Dendritic cell treated with granulocyte-macrophage colony-stimulating factor and Interleukin-4, amounts not matched to agents 40 ng/mL and 50 ng/mL, for 4 days (primary cell): ENCODE results near the gene ASZ1.

ENCODE experiments used
- H3K27ac Mint-ChIP-seq: one replicate; pipeline ENCODE4 v1.8.0; 2022; ENCODE audit warnings: mild to moderate bottlenecking, mixed read lengths
- H3K27me3 Mint-ChIP-seq: one replicate; pipeline ENCODE4 v1.8.0; 2022; ENCODE audit warnings: mild to moderate bottlenecking, mixed read lengths
- H3K36me3 Mint-ChIP-seq: one replicate; pipeline ENCODE4 v1.8.0; 2022; ENCODE audit warnings: low read depth, mixed read lengths
- H3K4me1 Mint-ChIP-seq: one replicate; pipeline ENCODE4 v1.8.0; 2022; ENCODE audit warnings: low read depth, mixed read lengths
- H3K4me3 Mint-ChIP-seq: one replicate; pipeline ENCODE4 v1.8.0; 2022; ENCODE audit warnings: mild to moderate bottlenecking, moderate library complexity, mixed read lengths
- H3K9me3 Mint-ChIP-seq: one replicate; pipeline ENCODE4 v1.8.0; 2022; ENCODE audit warnings: mixed read lengths
- intact Hi-C: fragments of 100-400 bp; cut with micrococcal nuclease; formaldehyde crosslinking; loops from one replicate; pipeline ENCODE4 v1.15.0; 2022

Gene ASZ1

DNA sequence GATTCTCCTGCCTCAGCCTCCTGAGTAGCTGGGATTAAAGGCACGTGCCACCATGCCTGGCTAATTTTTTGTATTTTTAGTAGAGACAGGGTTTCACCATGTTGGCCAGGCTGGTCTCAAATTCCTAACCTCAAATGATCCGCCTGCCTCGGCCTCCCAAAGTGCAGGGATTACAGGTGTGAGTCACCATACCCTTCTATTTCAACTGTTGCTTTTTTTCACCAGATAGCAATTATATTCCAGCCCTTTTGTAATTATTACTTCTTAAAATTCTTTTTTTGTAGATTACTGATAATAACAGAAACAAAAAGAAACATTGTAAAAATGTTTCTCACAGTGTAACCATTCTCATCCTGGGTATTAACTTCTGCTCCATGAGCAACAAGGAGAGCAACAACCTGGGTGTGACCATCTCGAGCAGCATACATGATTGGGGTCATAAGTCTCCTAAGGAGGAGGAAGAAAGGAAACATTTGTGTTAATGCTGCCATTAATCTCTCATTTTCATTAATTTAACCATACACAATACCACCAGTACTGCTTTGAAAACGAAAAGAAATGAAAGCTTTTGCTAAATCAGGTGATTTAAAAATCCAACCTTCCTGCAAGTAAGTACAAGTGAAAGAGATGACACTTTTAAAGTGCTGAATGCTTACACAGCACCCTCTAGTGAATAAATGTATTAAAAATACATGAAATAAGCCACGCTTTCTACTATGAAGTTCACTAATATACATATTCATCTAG is 41.8 kb downstream of the ASZ1 start:
- intact Hi-C loops = no loop called here
- H3K4me1 Mint-ChIP-seq = no peaks in the 10 kb centered on the region
- H3K27ac Mint-ChIP-seq = no peak overlapping the region
- no peaks in the 10 kb centered on the region for H3K36me3 Mint-ChIP-seq
- no peak overlapping the region for H3K4me3 Mint-ChIP-seq
- no peaks in the 10 kb centered on the region for H3K9me3 Mint-ChIP-seq
- no peaks in the 10 kb centered on the region for H3K27me3 Mint-ChIP-seq

DNA sequence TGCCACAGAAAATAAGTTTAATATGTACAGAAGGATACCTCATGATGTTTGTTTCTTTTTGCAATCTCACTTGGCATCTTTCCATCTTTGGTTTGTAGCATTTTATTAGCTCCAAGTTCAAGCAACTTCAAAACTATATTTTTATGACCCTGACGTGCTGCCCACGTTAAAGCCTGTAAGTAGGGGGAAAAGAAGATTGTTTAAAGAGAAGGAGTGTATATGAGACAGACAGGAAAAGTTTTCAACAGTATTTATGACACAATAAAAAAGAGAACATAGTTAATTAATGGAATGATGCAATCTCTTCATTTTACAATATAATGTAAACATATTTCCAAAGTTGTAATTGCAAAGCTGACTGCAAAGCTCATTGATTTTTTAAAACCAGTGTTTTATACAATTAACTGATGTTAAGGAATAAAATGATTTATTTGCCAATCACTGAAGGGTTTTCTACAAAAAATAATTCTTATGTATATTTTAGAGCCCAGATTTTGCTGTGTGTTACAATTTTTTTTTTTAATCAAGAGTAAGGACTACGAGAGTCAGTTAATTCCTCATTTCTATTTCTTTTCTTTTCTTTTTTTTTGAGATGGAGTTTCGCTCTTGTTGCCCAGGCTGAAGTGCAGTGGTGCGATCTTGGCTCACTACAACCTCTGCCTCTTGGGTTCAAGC is 42.5 kb downstream of the ASZ1 start:
- Mint-ChIP-seq H3K4me3 (no peak overlapping the region), H3K9me3 (no peaks in the 10 kb centered on the region), H3K27ac (no peak overlapping the region), H3K4me1 (no peaks in the 10 kb centered on the region), H3K27me3 (no peaks in the 10 kb centered on the region), H3K36me3 (no peaks in the 10 kb centered on the region)
- intact Hi-C loops = no loop called here

DNA sequence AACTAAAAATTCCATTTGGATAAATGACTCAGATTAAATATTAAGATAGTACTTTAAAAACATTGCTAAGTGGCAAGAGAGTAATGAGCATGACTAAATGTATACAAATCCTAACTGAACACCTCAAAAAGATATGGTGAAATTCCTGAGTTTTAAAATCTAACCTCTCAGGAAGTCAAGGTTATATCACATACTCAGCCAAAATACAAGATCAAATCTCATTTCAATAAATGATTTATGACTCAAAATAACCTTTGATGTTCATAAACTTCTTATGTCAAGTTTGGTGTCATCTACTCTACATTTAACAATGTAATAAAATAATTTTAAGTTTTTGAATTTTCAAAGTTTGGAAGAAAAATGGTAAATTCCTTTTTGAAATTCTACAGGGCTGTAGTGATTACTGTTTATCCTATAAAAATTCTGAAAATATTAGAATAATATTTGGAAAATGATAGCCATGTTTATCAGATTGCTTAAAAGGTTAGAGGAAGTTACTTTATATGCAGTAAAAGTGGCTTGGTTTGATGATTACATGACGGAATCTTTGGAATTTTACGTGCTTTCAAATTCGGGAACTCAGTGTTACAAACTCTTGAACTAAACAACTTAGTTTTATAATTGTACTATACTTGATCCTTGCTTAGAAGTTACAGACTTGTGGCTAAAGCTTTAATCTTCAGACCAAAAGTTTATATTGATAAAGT is 43.7 kb downstream of the ASZ1 start:
- H3K27me3 Mint-ChIP-seq = no peaks in the 10 kb centered on the region
- H3K9me3 Mint-ChIP-seq = no peaks in the 10 kb centered on the region
- H3K27ac Mint-ChIP-seq = no peak overlapping the region
- no peak overlapping the region for H3K4me3 Mint-ChIP-seq
- no peaks in the 10 kb centered on the region for H3K4me1 Mint-ChIP-seq
- H3K36me3 Mint-ChIP-seq = no peaks in the 10 kb centered on the region
- intact Hi-C loops = no loop called here

- Mint-ChIP-seq H3K4me3 (no peak overlapping the region), H3K4me1 (no peaks in the 10 kb centered on the region), H3K27me3 (no peaks in the 10 kb centered on the region), H3K36me3 (no peaks in the 10 kb centered on the region), H3K27ac (no peak overlapping the region), H3K9me3 (no peaks in the 10 kb centered on the region)
- intact Hi-C loops = no loop called here
Observed at GRCh38 chr7:117383046-117383445, 44.2 kb downstream of the ASZ1 start.

- no peak overlapping the region for H3K4me3 Mint-ChIP-seq
- H3K4me1 Mint-ChIP-seq = no peaks in the 10 kb centered on the region
- no peak overlapping the region for H3K27ac Mint-ChIP-seq
- no peaks in the 10 kb centered on the region for H3K36me3 Mint-ChIP-seq
- intact Hi-C loops = no loop called here
- H3K9me3 Mint-ChIP-seq = no peaks in the 10 kb centered on the region
- H3K27me3 Mint-ChIP-seq = no peaks in the 10 kb centered on the region
Observed at GRCh38 chr7:117381362-117381761, 45.9 kb downstream of the ASZ1 start.

- no peaks in the 10 kb centered on the region for H3K4me1 Mint-ChIP-seq
- H3K4me3 Mint-ChIP-seq = no peak overlapping the region
- no peak overlapping the region for H3K27ac Mint-ChIP-seq
- no peaks in the 10 kb centered on the region for H3K9me3 Mint-ChIP-seq
- no peaks in the 10 kb centered on the region for H3K27me3 Mint-ChIP-seq
- intact Hi-C loops = no loop called here
- H3K36me3 Mint-ChIP-seq = no peaks in the 10 kb centered on the region
Observed at GRCh38 chr7:117375380-117375779, 51.9 kb downstream of the ASZ1 start.

- Mint-ChIP-seq H3K9me3 (no peaks in the 10 kb centered on the region), H3K27me3 (no peaks in the 10 kb centered on the region), H3K4me1 (no peaks in the 10 kb centered on the region), H3K27ac (no peak overlapping the region), H3K4me3 (no peak overlapping the region), H3K36me3 (no peaks in the 10 kb centered on the region)
- intact Hi-C loops = no loop called here
Observed at GRCh38 chr7:117372073-117372472, 55.2 kb downstream of the ASZ1 start.

GRCh38 chr7:117364339-117365080 is 62.8 kb downstream of the ASZ1 start:
- Mint-ChIP-seq H3K27me3 (peaks cover 1% of the 10 kb centered on the region), H3K9me3 (no peaks in the 10 kb centered on the region), H3K27ac (no peak overlapping the region), H3K36me3 (no peaks in the 10 kb centered on the region), H3K4me3 (no peak overlapping the region), H3K4me1 (no peaks in the 10 kb centered on the region)
- intact Hi-C loops = no loop called here

- Mint-ChIP-seq H3K27me3 (peaks cover 1% of the 10 kb centered on the region), H3K36me3 (no peaks in the 10 kb centered on the region), H3K27ac (no peak overlapping the region), H3K4me1 (no peaks in the 10 kb centered on the region), H3K4me3 (no peak overlapping the region), H3K9me3 (no peaks in the 10 kb centered on the region)
- intact Hi-C loops = no loop called here
Observed at GRCh38 chr7:117362294-117362888, 64.9 kb downstream of the ASZ1 start.

GRCh38 chr7:117350027-117350426 is 77.3 kb downstream of the ASZ1 start:
- Mint-ChIP-seq H3K27ac (no peak overlapping the region), H3K9me3 (peaks cover 8% of the 10 kb centered on the region), H3K36me3 (no peaks in the 10 kb centered on the region), H3K27me3 (no peaks in the 10 kb centered on the region), H3K4me3 (no peak overlapping the region), H3K4me1 (no peaks in the 10 kb centered on the region)
- intact Hi-C loops = no loop called here

DNA sequence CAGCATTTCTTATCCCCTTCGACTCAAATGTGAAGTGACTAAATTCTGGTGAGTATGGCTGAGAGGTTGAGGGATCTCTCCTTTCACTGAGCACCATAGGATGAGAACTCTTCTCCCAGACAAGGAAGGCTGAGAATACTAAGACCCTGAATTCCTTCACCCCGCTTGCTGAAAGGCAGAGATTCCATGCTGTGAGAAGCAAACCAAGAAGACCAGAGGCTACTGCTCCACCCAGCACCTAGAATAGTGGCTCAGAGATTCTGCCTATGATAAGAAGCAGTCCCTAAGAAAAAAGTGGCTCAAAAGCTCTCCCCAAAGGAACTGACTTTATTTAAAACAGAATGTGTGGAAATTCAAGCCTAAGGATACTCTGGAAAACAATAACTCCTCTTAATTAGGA is 77.7 kb downstream of the ASZ1 start:
- H3K36me3 Mint-ChIP-seq = no peaks in the 10 kb centered on the region
- H3K4me3 Mint-ChIP-seq = no peak overlapping the region
- H3K4me1 Mint-ChIP-seq = no peaks in the 10 kb centered on the region
- no peaks in the 10 kb centered on the region for H3K27me3 Mint-ChIP-seq
- H3K27ac Mint-ChIP-seq = no peak overlapping the region
- intact Hi-C loops = no loop called here
- peaks cover 8% of the 10 kb centered on the region for H3K9me3 Mint-ChIP-seq

GRCh38 chr7:117347962-117348672 is 79.2 kb downstream of the ASZ1 start:
- peaks cover 8% of the 10 kb centered on the region for H3K9me3 Mint-ChIP-seq
- intact Hi-C loops = no loop called here

GRCh38 chr7:117347480-117347879 is 79.8 kb downstream of the ASZ1 start:
- intact Hi-C loops = no loop called here
- Mint-ChIP-seq H3K36me3 (no peaks in the 10 kb centered on the region), H3K27me3 (no peaks in the 10 kb centered on the region), H3K4me3 (no peak overlapping the region), H3K9me3 (peaks cover 8% of the 10 kb centered on the region), H3K27ac (no peak overlapping the region), H3K4me1 (no peaks in the 10 kb centered on the region)

More at GRCh38 chr7:117347962-117348672, 79.2 kb downstream of the ASZ1 start:
- H3K4me1 Mint-ChIP-seq = no peaks in the 10 kb centered on the region
- H3K27ac Mint-ChIP-seq = no peak overlapping the region
- no peak overlapping the region for H3K4me3 Mint-ChIP-seq
- H3K27me3 Mint-ChIP-seq = no peaks in the 10 kb centered on the region
- no peaks in the 10 kb centered on the region for H3K36me3 Mint-ChIP-seq
